H1 (cell line): Measurements from ENCODE around the gene SORBS1. TPM values are rescaled to one million over a fixed set of nuclear protein-coding genes. Genes with fewer than 3 reads are reported as not detected.

Source experiments
- CTCF ChIA-PET: fragments of 300-600 bp; sonication (Branson Sonifier 250); formaldehyde crosslinking; loops from one replicate; lab custom pipeline; 2021; ENCODE audit not compliant: partially characterized antibody; lab: Charles Lee
- POLR2A ChIA-PET: fragments of 300-600 bp; sonication (Branson Sonifier 250); formaldehyde crosslinking; loops from one replicate; lab custom pipeline; 2021; ENCODE audit warnings: inconsistent platforms; ENCODE audit not compliant: partially characterized antibody; lab: Charles Lee
- DNase-seq, 2 experiments: peaks; one replicate each; pipeline versions ENCODE4 v3.0.0 to v3.0.0-alpha.2; 2010 to 2022; ENCODE audit warnings: low spot score in 2 of 2, low read depth in 1 of 2, mixed read lengths in 1 of 2
- FAIRE-seq: peaks from 2 replicates; lab custom pipeline; 2011; peaks lifted over from hg19 to GRCh38; lab: Jason Lieb, UNC
- H2AFZ ChIP-seq: 2 replicates; pipeline ENCODE4 v1.8.1; 2012; ENCODE audit warnings: low read length, inconsistent platforms
- H2AK5ac ChIP-seq: 2 replicates; pipeline ENCODE4 v1.6.1; 2013; ENCODE audit warnings: low read depth, low read length
- H2BK120ac ChIP-seq: replicated peaks from 2 replicates; pipeline ENCODE3; 2013; ENCODE audit warnings: low read depth, low read length, inconsistent platforms
- H2BK12ac ChIP-seq: 2 replicates; pipeline ENCODE4 v1.6.1; 2013; ENCODE audit warnings: low read depth, low read length
- H2BK15ac ChIP-seq: 2 replicates; pipeline ENCODE4 v1.6.1; 2013; ENCODE audit warnings: low read length
- H2BK20ac ChIP-seq: 2 replicates; pipeline ENCODE4 v1.6.1; 2013; ENCODE audit warnings: low read length
- H2BK5ac ChIP-seq: 2 replicates; pipeline ENCODE4 v1.6.1; 2013; ENCODE audit warnings: low read depth, low read length
- H3K14ac ChIP-seq: 2 replicates; pipeline ENCODE4 v1.6.1; 2013; ENCODE audit warnings: inconsistent platforms; ENCODE audit not compliant: insufficient read length
- H3K18ac ChIP-seq: 2 replicates; pipeline ENCODE4 v1.6.1; 2013; ENCODE audit warnings: low read length; ENCODE audit errors: extremely low read depth
- H3K23ac ChIP-seq: 2 replicates; pipeline ENCODE4 v1.6.1; 2013; ENCODE audit warnings: inconsistent platforms; ENCODE audit not compliant: insufficient read length
- H3K23me2 ChIP-seq: 2 replicates; pipeline ENCODE4 v1.6.1; 2013; ENCODE audit warnings: low read depth, low read length
- H3K27ac ChIP-seq: 2 replicates; pipeline ENCODE4 v1.6.1; 2011; ENCODE audit warnings: low read depth, low read length, inconsistent platforms
- H3K27me3 ChIP-seq, 4 experiments: replicated peaks in 1 of 4; 1 replicate in 1 of 4; 2 replicates in 3 of 4; pipeline versions ENCODE4 v1.6.1 to v1.8.1; 2011 to 2013; ENCODE audit warnings: low read length in 3 of 4, mild to moderate bottlenecking in 3 of 4, inconsistent platforms in 2 of 4, mixed read lengths in 2 of 4, moderate library complexity in 1 of 4; ENCODE audit not compliant: control insufficient read depth in 3 of 4, insufficient read depth in 3 of 4; ENCODE audit errors: extremely low read depth in 1 of 4
- H3K36me3 ChIP-seq, 4 experiments: 2 replicates each; pipeline versions ENCODE4 v1.6.1 to v1.8.1; 2011 to 2013; ENCODE audit warnings: mild to moderate bottlenecking in 4 of 4, low read length in 3 of 4, moderate library complexity in 2 of 4, control low read depth in 1 of 4, inconsistent platforms in 1 of 4; ENCODE audit not compliant: insufficient read depth in 4 of 4, control insufficient read depth in 2 of 4
- H3K4ac ChIP-seq: replicated peaks from 2 replicates; pipeline ENCODE3; 2013; ENCODE audit warnings: low read length, low read depth, mixed read lengths, inconsistent platforms; ENCODE audit not compliant: insufficient read length
- H3K4me1 ChIP-seq, 4 experiments: replicated peaks in 1 of 4; 1 replicate in 1 of 4; 2 replicates in 3 of 4; pipeline versions ENCODE4 v1.6.1 to v1.8.1; 2011 to 2013; ENCODE audit warnings: low read length in 3 of 4, inconsistent platforms in 2 of 4, mixed read lengths in 1 of 4; ENCODE audit not compliant: insufficient read depth in 4 of 4, control insufficient read depth in 3 of 4
- H3K4me2 ChIP-seq, 2 experiments: 2 replicates each; pipeline versions ENCODE4 v1.6.1 to v1.8.1; 2011 to 2013; ENCODE audit warnings: low read depth in 2 of 2, low read length in 2 of 2, control low read depth in 1 of 2, inconsistent platforms in 1 of 2, mild to moderate bottlenecking in 1 of 2; ENCODE audit not compliant: insufficient read depth in 1 of 2
- H3K4me3 ChIP-seq, 4 experiments: fragments of 200-600, 300-600 bp in 1 of 4; sonication (generic), shearing (Covaris generic), sonication (Bioruptor Twin) in 1 of 4; 2 replicates each; pipeline versions ENCODE4 v1.5.1 to v1.8.1; 2011 to 2016; ENCODE audit warnings: low read length in 4 of 4, low read depth in 3 of 4, control low read depth in 2 of 4, inconsistent platforms in 2 of 4, mild to moderate bottlenecking in 2 of 4, mixed read lengths in 1 of 4, moderate library complexity in 1 of 4; ENCODE audit not compliant: insufficient read depth in 2 of 4; ENCODE audit errors: extremely low read depth in 1 of 4
- H3K56ac ChIP-seq: replicated peaks from 2 replicates; pipeline ENCODE3; 2013; ENCODE audit warnings: low read depth, mild to moderate bottlenecking, mixed read lengths, low read length, inconsistent platforms; ENCODE audit not compliant: insufficient read length
- H3K79me1 ChIP-seq: 2 replicates; pipeline ENCODE4 v1.6.1; 2013; ENCODE audit warnings: low read depth, low read length, control low read depth
- H3K79me2 ChIP-seq, 2 experiments: 2 replicates each; pipeline versions ENCODE4 v1.6.1 to v1.8.1; 2012 to 2013; ENCODE audit warnings: low read length in 2 of 2, mild to moderate bottlenecking in 2 of 2, inconsistent platforms in 1 of 2; ENCODE audit not compliant: insufficient read depth in 2 of 2, control insufficient read depth in 1 of 2
- H3K9ac ChIP-seq, 4 experiments: replicated peaks in 1 of 4; 1 replicate in 1 of 4; 2 replicates in 3 of 4; pipeline versions ENCODE4 v1.6.1 to v1.8.1; 2011 to 2013; ENCODE audit warnings: low read depth in 3 of 4, low read length in 3 of 4, control low read depth in 2 of 4, mild to moderate bottlenecking in 2 of 4, moderate library complexity in 2 of 4, inconsistent platforms in 1 of 4; ENCODE audit errors: extremely low read depth in 1 of 4
- H3K9me3 ChIP-seq, 2 experiments: 2 replicates each; pipeline versions ENCODE4 v1.6.1 to v1.8.1; 2012 to 2013; ENCODE audit warnings: mild to moderate bottlenecking in 2 of 2, moderate library complexity in 2 of 2, control low read depth in 1 of 2, inconsistent platforms in 1 of 2, low read depth in 1 of 2, low read length in 1 of 2, mixed read lengths in 1 of 2; ENCODE audit not compliant: insufficient read depth in 2 of 2
- H4K20me1 ChIP-seq, 2 experiments: replicated peaks in 1 of 2; 2 replicates each; pipeline versions ENCODE3 to v1.8.1; 2011 to 2013; ENCODE audit warnings: inconsistent platforms in 2 of 2, low read length in 2 of 2, mild to moderate bottlenecking in 1 of 2; ENCODE audit not compliant: insufficient read depth in 2 of 2, control insufficient read depth in 1 of 2
- H4K5ac ChIP-seq: 2 replicates; pipeline ENCODE4 v1.6.1; 2013; ENCODE audit warnings: low read length, low read depth, mixed read lengths, inconsistent platforms; ENCODE audit not compliant: insufficient read length
- H4K8ac ChIP-seq: 2 replicates; pipeline ENCODE4 v1.8.0; 2013; ENCODE audit warnings: mild to moderate bottlenecking, moderate library complexity, low read length, inconsistent platforms; ENCODE audit not compliant: insufficient read depth; ENCODE audit errors: extremely low read depth
- H4K91ac ChIP-seq: replicated peaks from 2 replicates; pipeline ENCODE3; 2013; ENCODE audit warnings: low read length, mixed read lengths, inconsistent platforms; ENCODE audit not compliant: insufficient read length
- ASH2L ChIP-seq: fragments of 200-600, 300-600 bp; sonication (generic); IDR thresholded peaks from one replicate; pipeline ENCODE4 v1.7.1; 2017; ENCODE audit warnings: low read length
- CBX8 ChIP-seq: fragments of 300-800, 300-1000 bp; sonication (generic); IDR thresholded peaks from 2 replicates; pipeline ENCODE4 v1.7.1; 2016; ENCODE audit warnings: low read depth, low read length, borderline replicate concordance
- CREB1 ChIP-seq: IDR thresholded peaks from 2 replicates; pipeline ENCODE4 v1.6.1; 2012; ENCODE audit warnings: inconsistent platforms
- EP300 ChIP-seq, 2 experiments: IDR thresholded peaks; 1 replicate in 1 of 2; 2 replicates in 1 of 2; pipeline ENCODE4 v1.6.1; 2011 to 2012; ENCODE audit warnings: low read depth in 2 of 2, low read length in 2 of 2, mild to moderate bottlenecking in 2 of 2, borderline replicate concordance in 1 of 2, inconsistent platforms in 1 of 2, moderate library complexity in 1 of 2
- RFX5 ChIP-seq: IDR thresholded peaks from 2 replicates; pipeline ENCODE4 v1.6.1; 2011; ENCODE audit warnings: low read depth, low read length, improper control_type of control experiment, borderline replicate concordance
- SAP30 ChIP-seq: fragments of 300-600 bp; sonication (generic); IDR thresholded peaks from 2 replicates; pipeline ENCODE4 v1.7.1; 2012; ENCODE audit warnings: low read length, moderate library complexity, mild to moderate bottlenecking, inconsistent platforms; ENCODE audit not compliant: insufficient read depth, insufficient replicate concordance
- SIN3A ChIP-seq, 2 experiments: IDR thresholded peaks in 1 of 2; conservative IDR thresholded peaks in 1 of 2; 2 replicates each; pipeline ENCODE4 v1.6.1; 2011 to 2012; ENCODE audit warnings: low read length in 2 of 2, improper control_type of control experiment in 1 of 2, low read depth in 1 of 2, mild to moderate bottlenecking in 1 of 2
- SIX5 ChIP-seq: IDR thresholded peaks from 2 replicates; pipeline ENCODE4 v1.6.1; 2011; ENCODE audit warnings: mild to moderate bottlenecking, low read depth, low read length
- SP2 ChIP-seq: IDR thresholded peaks from 2 replicates; pipeline ENCODE4 v1.6.1; 2012; ENCODE audit warnings: mild to moderate bottlenecking, low read length, inconsistent platforms
- SP4 ChIP-seq: IDR thresholded peaks from 2 replicates; pipeline ENCODE4 v1.6.1; 2012; ENCODE audit warnings: low read length, inconsistent platforms
- TAF1 ChIP-seq: IDR thresholded peaks from 2 replicates; pipeline ENCODE4 v1.6.1; 2011; ENCODE audit warnings: mild to moderate bottlenecking, low read depth, low read length
- TAF7 ChIP-seq: optimal IDR thresholded peaks from 2 replicates; pipeline ENCODE3; 2011; ENCODE audit warnings: low read depth, mild to moderate bottlenecking, inconsistent platforms, low read length, moderate library complexity, borderline replicate concordance
- ZNF274 ChIP-seq: IDR thresholded peaks from 2 replicates; pipeline ENCODE4 v1.7.0; 2012; ENCODE audit warnings: low read length, borderline replicate concordance; ENCODE audit errors: extremely low read depth
- WGBS, 2 experiments: shearing (Covaris generic) in 1 of 2; methylation state at CpG; one replicate each; pipeline versions ENCODE4 v1.1.6 to v1.1.7; 2013 to 2015; ENCODE audit warnings: low lambda C conversion rate in 2 of 2, mixed read lengths in 2 of 2, inconsistent platforms in 1 of 2, low coverage in 1 of 2, missing lambda C conversion rate in 1 of 2; ENCODE audit not compliant: insufficient replicate concordance in 2 of 2, insufficient coverage in 1 of 2, insufficient read length in 1 of 2; ENCODE audit errors: extremely low coverage in 1 of 2, missing lambda C conversion rate in 1 of 2; 5-methylcytosine and 5-hydroxymethylcytosine counted together
- polyA plus RNA-seq, 7 experiments: library from polyadenylated mRNA; depleted of rRNA in 3 of 7; stranded (reverse) in 5 of 7; unstranded in 2 of 7; fragments of >200 nt in 5 of 7; fragments of 200-250 nt in 2 of 7; gene quantifications; 1 replicate in 5 of 7; 2 replicates in 1 of 7; 4 replicates in 1 of 7; pipeline versions ENCODE4 v1.2.1 to v1.2.3, GENCODE V29; 2011 to 2013; ENCODE audit warnings: missing spikeins in 2 of 7, mixed read lengths in 2 of 7
- total RNA-seq: library from RNA; stranded (reverse); fragmentation: NEBNext Ultra II Directional; extraction: Animal tissue kit (Norgen Biotek cat#: 25700); gene quantifications from 2 replicates; pipeline ENCODE4 v1.2.1, GENCODE V29; 2021

The SORBS1 gene
- total and polyA plus RNA-seq, 2 of the 8 experiments (the other 6 are each of a cell fraction or from before 2014, with no cell fraction given) = 16.0 to 35.0 TPM

DNA sequence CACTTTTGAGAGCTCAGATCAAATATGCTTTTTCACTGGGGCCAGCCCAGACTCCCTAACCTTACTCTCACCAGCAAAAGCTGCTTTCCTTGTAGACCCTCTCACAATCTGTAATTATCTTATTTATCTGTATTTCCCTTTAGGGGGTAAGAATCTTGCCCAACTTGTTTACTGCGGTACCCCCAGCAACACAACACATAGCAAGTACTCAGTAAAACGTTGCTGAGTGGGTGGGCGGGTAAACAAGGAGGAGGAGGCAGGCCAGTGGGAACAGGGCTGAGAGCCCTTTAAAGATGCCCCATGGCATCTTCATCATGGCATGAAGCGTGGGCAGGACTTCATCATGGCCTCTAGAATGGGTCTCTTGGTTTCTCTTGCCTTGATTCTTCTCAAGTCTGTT, 64.2 kb downstream of the SORBS1 start:
- DNase-seq = no peak
- Histone ChIP-seq H3K4me3 (no peak overlapping the region), H3K23ac (no peak overlapping the region), H2BK20ac (no peak overlapping the region), H3K27ac (no peak overlapping the region), H3K36me3 (no peaks in the 10 kb centered on the region), H3K27me3 (no peaks in the 10 kb centered on the region), H3K14ac (no peak overlapping the region), H2BK12ac (0 out of 2 replicates have a peak overlapping the region, but pooled peaks have one; percentile 3), H3K56ac (no peak overlapping the region), H3K4me1 (peaks cover 0 to 12% (median 5%) of the 10 kb centered on the region in 4 experiments; a peak in 6 of 7 replicates), H3K18ac (no peak overlapping the region), H3K9me3 (no peaks in the 10 kb centered on the region), H2AK5ac (peak overlapping the region; percentile 45; the same call in 1 of the 2 replicates), H3K79me2 (peaks cover 0 to 34% of the 10 kb centered on the region in 2 experiments; a peak in 3 of 4 replicates), H4K91ac (no peak overlapping the region), H3K23me2 (no peaks in the 10 kb centered on the region), H2BK15ac (no peak overlapping the region), H4K5ac (no peak overlapping the region), H3K4me2 (no peak overlapping the region), H3K79me1 (peaks cover 2% of the 10 kb centered on the region; the same call in 1 of the 2 replicates), H2BK120ac (no peak overlapping the region), H3K9ac (no peak overlapping the region), H4K20me1 (peaks cover 2% of the 10 kb centered on the region in 2 experiments), H4K8ac (no peak overlapping the region), H2BK5ac (no peak overlapping the region), H3K4ac (no peak overlapping the region), H2AFZ (no peak overlapping the region)
- WGBS, 2 experiments = 61% methylated on average over 4 of the region's 4 CpGs; no CpG with 5 or more reads in 1 of the 2 experiments
- ChIA-PET POLR2A (interaction anchor here (1.3 kb wide), 1 partner anchor 15 kb away, joined by 3 read pairs; no protein-coding TSS in a partner anchor), CTCF (interaction anchor here (0.8 to 2.2 kb wide), 4 partner anchors 51 to 197 kb away, joined by 3 to 20 read pairs (median 6); partner anchors contain the start of gene TCTN3)
- FAIRE-seq = no peak
- TF ChIP-seq TAF7 (no peak), CBX8 (no peak), SP2 (no peak), EP300 (IDR thresholded peaks at IDR 0.05; ENCODE audit: borderline replicate concordance in 1 of 2, low read depth in 2 of 2, low read length in 2 of 2) (no peak), TAF1 (no peak), SIN3A (conservative IDR thresholded peaks at IDR 0.05 in 1 of 2, IDR thresholded peaks at IDR 0.05 in 1 of 2; ENCODE audit: low read depth in 1 of 2, low read length in 2 of 2) (no peak), RFX5 (no peak), ASH2L (no peak), SIX5 (no peak), CREB1 (no peak), SP4 (no peak), ZNF274 (no peak), SAP30 (no peak)
